HepG2 (cell line): ENCODE measurements around the gene TMCO6. TPM values are rescaled to one million over a fixed set of nuclear protein-coding genes. Genes with fewer than 3 reads are reported as not detected.

Source experiments
- EEA1 ChIP-seq: sonication (generic); formaldehyde crosslinking; IDR thresholded peaks from 2 replicates; pipeline ENCODE4 v1.5.1; 2020; ENCODE audit warnings: mild to moderate bottlenecking, missing genetic modification reagents, borderline replicate concordance
- HES4 ChIP-seq: sonication (generic); formaldehyde crosslinking; IDR thresholded peaks from 2 replicates; pipeline ENCODE4 v1.9.0; 2021; ENCODE audit warnings: mild to moderate bottlenecking, missing genetic modification reagents, borderline replicate concordance
- JUND ChIP-seq: sonication (generic); formaldehyde crosslinking; IDR thresholded peaks from 2 replicates; pipeline ENCODE4 v1.8.0; 2022; ENCODE audit warnings: mild to moderate bottlenecking, missing genetic modification reagents
- NCOA2 ChIP-seq: sonication (generic); formaldehyde crosslinking; IDR thresholded peaks from 2 replicates; pipeline ENCODE4 v1.8.0; 2022; ENCODE audit warnings: inconsistent platforms
- SNAPC4 ChIP-seq: sonication (generic); formaldehyde crosslinking; IDR thresholded peaks from 2 replicates; pipeline ENCODE4 v1.4.0; 2020; ENCODE audit warnings: mild to moderate bottlenecking, missing genetic modification reagents
- TEAD2 ChIP-seq: sonication (generic); formaldehyde crosslinking; IDR thresholded peaks from 2 replicates; pipeline ENCODE4 v1.9.0; 2021; ENCODE audit warnings: missing genetic modification reagents
- TFDP2 ChIP-seq: sonication (generic); formaldehyde crosslinking; IDR thresholded peaks from 2 replicates; pipeline ENCODE4 v1.4.0; 2020; ENCODE audit warnings: missing genetic modification reagents
- TIGD3 ChIP-seq: sonication (generic); formaldehyde crosslinking; IDR thresholded peaks from 2 replicates; pipeline ENCODE4 v1.5.1; 2020; ENCODE audit warnings: mild to moderate bottlenecking, missing genetic modification reagents, borderline replicate concordance
- ZBTB34 ChIP-seq: sonication (generic); formaldehyde crosslinking; IDR thresholded peaks from 2 replicates; pipeline ENCODE4 v1.8.0; 2022; ENCODE audit warnings: mild to moderate bottlenecking, missing genetic modification reagents
- ZKSCAN5 ChIP-seq: sonication (generic); formaldehyde crosslinking; IDR thresholded peaks from 2 replicates; pipeline ENCODE4 v1.5.1; 2020; ENCODE audit warnings: mild to moderate bottlenecking, missing genetic modification reagents
- ZNF136 ChIP-seq: sonication (generic); formaldehyde crosslinking; IDR thresholded peaks from 2 replicates; pipeline ENCODE4 v1.8.1; 2022; ENCODE audit warnings: low read depth, mild to moderate bottlenecking, moderate library complexity, missing genetic modification reagents
- ZNF343 ChIP-seq: sonication (generic); formaldehyde crosslinking; IDR thresholded peaks from 2 replicates; pipeline ENCODE4 v1.4.0; 2020; ENCODE audit warnings: mild to moderate bottlenecking, missing genetic modification reagents
- ZNF556 ChIP-seq: sonication (generic); formaldehyde crosslinking; IDR thresholded peaks from 2 replicates; pipeline ENCODE4 v1.4.0; 2020; ENCODE audit warnings: mild to moderate bottlenecking, missing genetic modification reagents, borderline replicate concordance
- ZNF768 ChIP-seq: sonication (generic); formaldehyde crosslinking; IDR thresholded peaks from 2 replicates; pipeline ENCODE4 v1.4.0; 2020; ENCODE audit warnings: missing genetic modification reagents
- ZNF790 ChIP-seq: sonication (generic); formaldehyde crosslinking; IDR thresholded peaks from 2 replicates; pipeline ENCODE4 v1.8.0; 2022; ENCODE audit warnings: missing genetic modification reagents, mild to moderate bottlenecking, borderline replicate concordance
- ZNF891 ChIP-seq: sonication (generic); formaldehyde crosslinking; IDR thresholded peaks from 2 replicates; pipeline ENCODE4 v1.5.0; 2020; ENCODE audit warnings: mild to moderate bottlenecking, missing genetic modification reagents
- ZSCAN29 ChIP-seq: sonication (generic); formaldehyde crosslinking; conservative IDR thresholded peaks from 2 replicates; pipeline ENCODE4 v1.4.0; 2020; ENCODE audit warnings: mild to moderate bottlenecking, missing genetic modification reagents
- ZZZ3 ChIP-seq: sonication (generic); formaldehyde crosslinking; IDR thresholded peaks from 2 replicates; pipeline ENCODE4 v1.4.0; 2020; ENCODE audit warnings: missing genetic modification reagents, mild to moderate bottlenecking, borderline replicate concordance
- polyA plus RNA-seq, 8 experiments: library from polyadenylated mRNA; depleted of rRNA in 3 of 8; stranded (reverse) in 7 of 8; unstranded in 1 of 8; fragments of >200 nt; fragmentation: Illumina TruSeq in 4 of 8; extraction: Trizol in 4 of 8; gene quantifications; 2 replicates each; pipeline versions ENCODE4 v1.2.1 to v1.2.3, GENCODE V29; 2011 to 2016; ENCODE audit warnings: low read depth in 4 of 8, missing spikeins in 1 of 8, mixed read lengths in 1 of 8; ENCODE audit not compliant: insufficient read depth in 1 of 8
- total RNA-seq, 5 experiments: library from RNA; depleted of rRNA; stranded (reverse); fragments of >200 nt; fragmentation: Illumina TruSeq; extraction: Trizol; gene quantifications; 2 replicates each; pipeline ENCODE4 v1.2.3, GENCODE V29; 2016; ENCODE audit warnings: low read depth in 1 of 5

Gene TMCO6
- total and polyA plus RNA-seq, 2 of the 13 experiments (the other 11 are each of a cell fraction or from before 2014, with no cell fraction given) = 16.6 to 28.2 TPM

- TF ChIP-seq JUND (CRISPR knock-in tag) (0 out of 2 replicates have a peak, but pooled peaks have one; percentile 17), TIGD3 (CRISPR knock-in tag) (peak; percentile 58; the same call in 1 of the 2 replicates), HES4 (CRISPR knock-in tag) (0 out of 2 replicates have a peak, but pooled peaks have one; percentile 30), ZNF343 (CRISPR knock-in tag) (no peak), TFDP2 (CRISPR knock-in tag) (0 out of 2 replicates have a peak, but pooled peaks have one; percentile 50), ZZZ3 (CRISPR knock-in tag) (no peak), ZNF891 (CRISPR knock-in tag) (0 out of 2 replicates have a peak, but pooled peaks have one; percentile 33), ZSCAN29 (CRISPR knock-in tag) (peak; percentile 75), SNAPC4 (CRISPR knock-in tag) (peak; percentile 89), EEA1 (peak; percentile 67; the same call in 1 of the 2 replicates), ZNF768 (peak; percentile 46), ZNF556 (no peak), TEAD2 (CRISPR knock-in tag) (peak; percentile 79; the same call in 1 of the 2 replicates), ZNF136 (CRISPR knock-in tag) (no peak; the same call in 1 of the 2 replicates), ZKSCAN5 (CRISPR knock-in tag) (no peak), ZNF790 (peak; percentile 72; the same call in 1 of the 2 replicates), NCOA2 (peak; percentile 55; the same call in 1 of the 2 replicates), ZBTB34 (CRISPR knock-in tag) (0 out of 2 replicates have a peak, but pooled peaks have one; percentile 31)
These were observed 52.0 kb downstream of the TMCO6 start, which contains the start of the genes HARS1 and HARS2 (continued) for GRCh38 chr5:140690941-140691924.
